Fibroblast of mammary gland (primary cell): Measurements from ENCODE around the gene DISC1.

Experiments used
- DNase-seq: peaks from one replicate; pipeline ENCODE4 v3.0.0-alpha.2; 2010; ENCODE audit warnings: low read depth
- H3K4me3 ChIP-seq: 2 replicates; pipeline ENCODE4 v1.5.1; 2011; ENCODE audit warnings: low read depth, mild to moderate bottlenecking, low read length, moderate library complexity; ENCODE audit not compliant: control insufficient read depth
- TF ChIP-seq, protein P1 (sequence below): conservative IDR thresholded peaks from 2 replicates; pipeline ENCODE4 v1.5.1; 2011; ENCODE audit warnings: low read depth, low read length, inconsistent platforms; ENCODE audit not compliant: control insufficient read depth, insufficient read depth

Gene DISC1

DNA sequence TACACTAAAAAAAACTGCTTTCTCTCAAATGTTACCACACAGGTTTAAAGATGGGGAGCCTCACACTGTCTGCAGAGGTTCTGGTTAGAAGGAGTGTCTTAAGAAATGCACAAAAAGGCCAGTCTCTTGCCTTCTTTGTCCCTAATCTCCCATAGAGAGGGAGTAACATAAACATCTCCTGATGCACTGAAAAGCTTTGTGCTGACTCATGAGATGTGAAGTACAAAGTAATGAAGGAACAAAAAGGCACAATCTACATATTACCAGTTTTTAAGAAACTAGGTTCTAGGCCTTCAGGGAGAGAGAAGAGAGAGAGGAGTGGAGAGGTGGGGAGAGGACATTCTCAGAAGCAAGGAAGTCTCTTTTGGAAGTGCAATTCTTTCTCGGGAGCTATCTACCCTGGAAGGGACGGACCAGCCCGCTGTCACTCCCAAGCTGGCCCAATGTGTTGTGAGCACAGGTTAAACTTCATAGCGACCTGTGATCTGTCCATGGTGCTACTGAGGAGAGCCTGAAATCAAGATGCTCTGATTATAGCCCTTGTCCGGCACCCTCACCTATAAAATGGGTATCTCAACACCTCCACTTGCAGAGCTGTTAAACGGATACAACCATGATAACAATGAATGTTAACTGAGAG lies 458.1 kb downstream of the DISC1 start:
- no peak for DNase-seq
- H3K4me3 ChIP-seq: no peak overlapping the region
- TF ChIP-seq, protein P1, sequence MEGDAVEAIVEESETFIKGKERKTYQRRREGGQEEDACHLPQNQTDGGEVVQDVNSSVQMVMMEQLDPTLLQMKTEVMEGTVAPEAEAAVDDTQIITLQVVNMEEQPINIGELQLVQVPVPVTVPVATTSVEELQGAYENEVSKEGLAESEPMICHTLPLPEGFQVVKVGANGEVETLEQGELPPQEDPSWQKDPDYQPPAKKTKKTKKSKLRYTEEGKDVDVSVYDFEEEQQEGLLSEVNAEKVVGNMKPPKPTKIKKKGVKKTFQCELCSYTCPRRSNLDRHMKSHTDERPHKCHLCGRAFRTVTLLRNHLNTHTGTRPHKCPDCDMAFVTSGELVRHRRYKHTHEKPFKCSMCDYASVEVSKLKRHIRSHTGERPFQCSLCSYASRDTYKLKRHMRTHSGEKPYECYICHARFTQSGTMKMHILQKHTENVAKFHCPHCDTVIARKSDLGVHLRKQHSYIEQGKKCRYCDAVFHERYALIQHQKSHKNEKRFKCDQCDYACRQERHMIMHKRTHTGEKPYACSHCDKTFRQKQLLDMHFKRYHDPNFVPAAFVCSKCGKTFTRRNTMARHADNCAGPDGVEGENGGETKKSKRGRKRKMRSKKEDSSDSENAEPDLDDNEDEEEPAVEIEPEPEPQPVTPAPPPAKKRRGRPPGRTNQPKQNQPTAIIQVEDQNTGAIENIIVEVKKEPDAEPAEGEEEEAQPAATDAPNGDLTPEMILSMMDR: no peak

DNA sequence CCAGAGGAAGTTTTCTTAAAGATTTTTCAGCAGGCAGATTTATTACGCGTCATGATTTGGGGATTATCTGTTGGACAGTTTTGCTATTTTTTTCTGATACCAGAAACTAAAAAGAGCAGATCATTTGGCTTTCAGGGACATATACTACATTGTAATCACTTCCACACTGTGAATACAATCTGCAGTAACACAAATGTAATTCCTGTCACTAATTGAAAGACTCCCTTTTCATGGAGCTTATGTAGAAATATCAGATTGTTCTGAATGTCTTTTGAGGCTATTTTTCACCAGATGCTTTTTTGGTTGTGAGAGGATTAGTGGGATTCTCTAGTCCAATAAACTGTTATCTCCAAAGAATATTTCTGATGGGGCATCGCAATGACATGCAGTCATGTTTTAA lies 464.2 kb downstream of the DISC1 start:
- no peak for DNase-seq
- TF ChIP-seq, protein P1: no peak

More for the DNA sequence above, 464.2 kb downstream of the DISC1 start:
- no peak overlapping the region for H3K4me3 ChIP-seq
